DND-41 (cell line): ENCODE measurements around the gene SEMA3E.

ENCODE experiments used
- ATAC-seq: fragments of 200-7000 bp; cut with Tn5 transposase; 3 replicates; pipeline ENCODE4 v1.9.1; 2021; ENCODE audit warnings: low read depth; ENCODE audit not compliant: insufficient read depth
- DNase-seq: peaks from one replicate; pipeline ENCODE4 v3.0.0-alpha.2; 2020
- H2AFZ ChIP-seq: 2 replicates; pipeline ENCODE4 v1.6.0; 2012; ENCODE audit warnings: low read depth, low read length
- H3K27ac ChIP-seq: 2 replicates; pipeline ENCODE4 v1.5.1; 2012; ENCODE audit warnings: low read length, inconsistent platforms
- H3K27me3 ChIP-seq: fragments of 200-600 bp; sonication (generic); 2 replicates; pipeline ENCODE4 v1.6.0; 2012; ENCODE audit warnings: low read length, mild to moderate bottlenecking, inconsistent platforms; ENCODE audit not compliant: insufficient read depth, poor library complexity
- H3K36me3 ChIP-seq: 2 replicates; pipeline ENCODE4 v1.5.1; 2012; ENCODE audit warnings: low read length, inconsistent platforms; ENCODE audit not compliant: insufficient read depth
- H3K4me1 ChIP-seq: 2 replicates; pipeline ENCODE4 v1.5.1; 2012; ENCODE audit warnings: mild to moderate bottlenecking, low read length; ENCODE audit not compliant: insufficient read depth
- H3K4me2 ChIP-seq: 2 replicates; pipeline ENCODE4 v1.6.0; 2012; ENCODE audit warnings: mild to moderate bottlenecking, moderate library complexity, low read length, inconsistent platforms; ENCODE audit not compliant: insufficient read depth
- H3K4me3 ChIP-seq, 2 experiments: fragments of 200-600 bp in 1 of 2; shearing (Covaris generic) in 1 of 2; 2 replicates each; pipeline ENCODE4 v1.5.1; 2012 to 2016; ENCODE audit warnings: inconsistent platforms in 2 of 2, low read length in 2 of 2, mild to moderate bottlenecking in 2 of 2, low read depth in 1 of 2, moderate library complexity in 1 of 2
- H3K79me2 ChIP-seq: 2 replicates; pipeline ENCODE4 v1.6.0; 2012; ENCODE audit warnings: low read length, inconsistent platforms; ENCODE audit not compliant: insufficient read depth
- H3K9ac ChIP-seq: 2 replicates; pipeline ENCODE4 v1.6.0; 2012; ENCODE audit warnings: low read depth, mild to moderate bottlenecking, inconsistent platforms, low read length, moderate library complexity
- H3K9me3 ChIP-seq: 2 replicates; pipeline ENCODE4 v1.5.1; 2012; ENCODE audit warnings: low read length, moderate library complexity, mild to moderate bottlenecking, inconsistent platforms; ENCODE audit not compliant: insufficient read depth, severe bottlenecking
- H4K20me1 ChIP-seq: 2 replicates; pipeline ENCODE4 v1.6.0; 2012; ENCODE audit warnings: low read length; ENCODE audit not compliant: insufficient read depth
- CTCF ChIP-seq: IDR thresholded peaks from 2 replicates; pipeline ENCODE4 v1.5.1; 2012; ENCODE audit warnings: borderline replicate concordance, low read length, moderate library complexity, mild to moderate bottlenecking; ENCODE audit not compliant: poor library complexity, severe bottlenecking; ENCODE audit errors: extremely low read depth
- EZH2 ChIP-seq: IDR thresholded peaks from 3 replicates; pipeline ENCODE4 v1.6.1; 2012; ENCODE audit warnings: borderline replicate concordance, low read depth, mild to moderate bottlenecking, moderate library complexity, low read length, inconsistent platforms; ENCODE audit not compliant: severe bottlenecking

Gene SEMA3E

GRCh38 chr7:83550100-83550499, 98.8 kb downstream of the SEMA3E start:
- no peaks in the 10 kb centered on the region for H4K20me1 ChIP-seq
- H2AFZ ChIP-seq: no peak overlapping the region
- H3K4me2 ChIP-seq: no peak overlapping the region
- H3K27me3 ChIP-seq: no peaks in the 10 kb centered on the region
- no peaks in the 10 kb centered on the region for H3K36me3 ChIP-seq
- H3K79me2 ChIP-seq: no peaks in the 10 kb centered on the region
- H3K4me1 ChIP-seq: no peaks in the 10 kb centered on the region
- H3K4me3 ChIP-seq: no peak overlapping the region
- DNase-seq: no peak
- no peaks in the 10 kb centered on the region for H3K9me3 ChIP-seq
- H3K27ac ChIP-seq: no peak overlapping the region
- no peak for ATAC-seq
- H3K9ac ChIP-seq: no peak overlapping the region
- TF ChIP-seq CTCF: no peak
- TF ChIP-seq EZH2: no peak

GRCh38 chr7:83548250-83548649, 100.7 kb downstream of the SEMA3E start:
- Histone ChIP-seq H3K27me3 (no peaks in the 10 kb centered on the region), H3K79me2 (no peaks in the 10 kb centered on the region), H2AFZ (no peak overlapping the region), H3K9me3 (no peaks in the 10 kb centered on the region), H3K4me1 (no peaks in the 10 kb centered on the region), H3K9ac (no peak overlapping the region), H3K4me3 (no peak overlapping the region), H3K27ac (no peak overlapping the region), H3K4me2 (no peak overlapping the region), H3K36me3 (no peaks in the 10 kb centered on the region), H4K20me1 (no peaks in the 10 kb centered on the region)
- TF ChIP-seq CTCF (no peak), EZH2 (no peak)
- ATAC-seq: no peak
- no peak for DNase-seq

- H4K20me1 ChIP-seq: no peaks in the 10 kb centered on the region
- H3K36me3 ChIP-seq: no peaks in the 10 kb centered on the region
- H3K79me2 ChIP-seq: no peaks in the 10 kb centered on the region
- no peaks in the 10 kb centered on the region for H3K4me1 ChIP-seq
- no peak for DNase-seq
- TF ChIP-seq EZH2 (no peak), CTCF (no peak)
- no peaks in the 10 kb centered on the region for H3K9me3 ChIP-seq
- no peak for ATAC-seq
- H3K4me3 ChIP-seq: no peak overlapping the region
- no peaks in the 10 kb centered on the region for H3K27me3 ChIP-seq
- H3K27ac ChIP-seq: no peak overlapping the region
- no peak overlapping the region for H2AFZ ChIP-seq
- no peak overlapping the region for H3K9ac ChIP-seq
- H3K4me2 ChIP-seq: no peak overlapping the region
These were observed 101.4 kb downstream of the SEMA3E start for GRCh38 chr7:83547526-83547925.

GRCh38 chr7:83546586-83546985, 102.4 kb downstream of the SEMA3E start:
- DNase-seq (no peak), ATAC-seq (no peak)
- no peaks in the 10 kb centered on the region for H3K4me1 ChIP-seq
- H3K27me3 ChIP-seq: no peaks in the 10 kb centered on the region
- H3K4me2 ChIP-seq: no peak overlapping the region
- TF ChIP-seq EZH2 (no peak), CTCF (no peak)
- H4K20me1 ChIP-seq: no peaks in the 10 kb centered on the region
- H3K36me3 ChIP-seq: no peaks in the 10 kb centered on the region
- H3K9ac ChIP-seq: no peak overlapping the region
- no peak overlapping the region for H3K27ac ChIP-seq
- no peaks in the 10 kb centered on the region for H3K79me2 ChIP-seq
- no peak overlapping the region for H2AFZ ChIP-seq
- H3K9me3 ChIP-seq: no peaks in the 10 kb centered on the region
- no peak overlapping the region for H3K4me3 ChIP-seq
